Measurements from ENCODE around the gene CHD3.
"Not testable (repeated sequence)": the region's sequence is repeated elsewhere in the genome, so short reads cannot be mapped to it uniquely, and the experiment has no call there.

The CHD3 gene

DNA sequence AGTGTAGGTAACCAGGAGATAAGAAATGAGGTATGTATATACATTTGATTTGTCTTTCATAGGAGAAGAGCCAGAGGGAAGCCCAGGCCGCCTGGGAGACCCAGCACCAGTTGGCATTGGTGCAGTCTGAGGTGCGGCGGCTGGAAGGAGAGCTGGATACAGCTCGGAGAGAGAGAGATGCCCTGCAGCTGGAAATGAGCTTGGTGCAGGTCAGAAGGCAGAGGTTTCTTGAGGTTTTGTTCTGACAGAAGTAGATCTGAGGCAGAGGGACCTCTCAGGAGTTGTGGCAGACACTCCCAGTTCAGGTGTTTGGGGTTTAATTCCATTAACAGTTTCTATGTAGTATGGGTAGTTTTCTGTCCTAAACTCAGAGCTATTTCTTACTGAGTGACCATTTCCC lies 51.4 kb downstream of the CHD3 start:
- DNase-seq: no peak

GRCh38 chr17:7940743-7941142 lies 52.2 kb downstream of the CHD3 start:
- DNase-seq: no peak

DNA sequence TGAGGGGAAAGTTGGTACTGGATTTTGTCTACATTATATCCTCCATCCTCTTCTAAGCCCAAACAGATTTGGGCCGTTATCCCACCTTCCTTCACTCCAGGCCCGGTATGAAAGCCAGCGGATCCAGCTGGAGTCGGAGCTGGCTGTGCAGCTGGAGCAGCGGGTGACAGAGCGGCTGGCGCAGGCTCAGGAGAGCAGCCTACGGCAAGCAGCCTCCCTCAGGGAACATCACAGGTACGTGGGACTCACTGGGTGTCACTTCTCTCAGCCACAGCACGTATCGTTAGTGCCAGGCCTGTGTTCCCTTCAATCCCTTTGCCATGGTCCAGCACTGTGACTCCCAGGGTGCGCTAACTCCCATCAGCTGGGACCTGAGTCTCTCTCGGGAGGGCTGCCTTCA lies 54.7 kb downstream of the CHD3 start:
- no peak for DNase-seq

DNA sequence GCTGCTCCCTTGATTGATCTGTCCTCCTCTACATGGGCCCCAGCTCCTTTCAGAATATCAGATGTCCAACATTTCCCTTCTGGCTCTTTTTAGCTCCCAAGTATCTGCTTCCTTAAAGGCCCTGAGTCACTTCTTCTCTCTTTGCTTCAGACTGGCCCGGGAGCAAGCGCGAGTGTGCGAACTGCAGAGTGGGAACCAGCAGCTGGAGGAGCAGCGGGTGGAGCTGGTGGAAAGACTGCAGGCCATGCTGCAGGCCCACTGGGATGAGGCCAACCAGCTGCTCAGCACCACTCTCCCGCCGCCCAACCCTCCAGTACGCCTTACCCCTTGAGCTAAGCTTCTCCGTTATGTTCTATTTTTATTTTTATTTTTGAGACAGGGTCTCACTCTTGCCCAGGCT lies 55.7 kb downstream of the CHD3 start:
- DNase-seq: no peak

DNA sequence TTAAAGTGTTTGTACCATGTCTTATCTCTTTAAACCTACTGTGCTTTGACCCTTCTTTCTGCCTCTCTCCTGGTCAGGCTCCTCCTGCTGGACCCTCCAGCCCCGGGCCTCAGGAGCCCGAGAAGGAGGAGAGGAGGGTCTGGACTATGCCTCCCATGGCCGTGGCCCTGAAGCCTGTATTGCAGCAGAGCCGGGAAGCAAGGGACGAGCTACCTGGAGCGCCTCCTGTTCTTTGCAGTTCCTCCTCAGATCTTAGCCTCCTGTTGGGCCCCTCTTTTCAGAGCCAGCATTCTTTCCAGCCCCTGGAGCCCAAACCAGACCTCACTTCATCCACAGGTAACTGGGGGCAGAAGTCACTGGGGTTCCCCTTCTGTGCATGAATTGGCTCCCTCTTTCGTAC lies 57.1 kb downstream of the CHD3 start:
- no peak for DNase-seq

- no peak for DNase-seq
These were observed 57.9 kb downstream of the CHD3 start for GRCh38 chr17:7946441-7946840.

- no peak for DNase-seq
These were observed 59.1 kb downstream of the CHD3 start for GRCh38 chr17:7947651-7948050.

DNA sequence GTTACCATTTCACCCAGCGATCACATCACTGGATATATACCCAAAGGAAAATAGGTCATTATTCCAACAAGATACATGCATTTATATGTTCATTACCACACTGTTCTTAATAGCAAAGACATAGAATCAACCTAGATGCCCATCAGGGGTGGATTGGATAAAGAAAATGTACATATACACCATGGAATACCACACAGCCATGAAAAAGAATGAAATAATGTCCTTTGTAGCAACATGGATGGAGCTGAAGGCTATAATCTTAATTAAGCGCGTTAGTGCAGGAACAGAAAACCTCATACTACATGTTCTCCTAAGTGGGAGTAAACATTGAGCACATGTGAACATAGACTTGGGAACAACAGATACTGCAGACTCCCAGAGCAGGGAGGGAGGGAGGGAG lies 62.0 kb downstream of the CHD3 start:
- no peak for DNase-seq

DNA sequence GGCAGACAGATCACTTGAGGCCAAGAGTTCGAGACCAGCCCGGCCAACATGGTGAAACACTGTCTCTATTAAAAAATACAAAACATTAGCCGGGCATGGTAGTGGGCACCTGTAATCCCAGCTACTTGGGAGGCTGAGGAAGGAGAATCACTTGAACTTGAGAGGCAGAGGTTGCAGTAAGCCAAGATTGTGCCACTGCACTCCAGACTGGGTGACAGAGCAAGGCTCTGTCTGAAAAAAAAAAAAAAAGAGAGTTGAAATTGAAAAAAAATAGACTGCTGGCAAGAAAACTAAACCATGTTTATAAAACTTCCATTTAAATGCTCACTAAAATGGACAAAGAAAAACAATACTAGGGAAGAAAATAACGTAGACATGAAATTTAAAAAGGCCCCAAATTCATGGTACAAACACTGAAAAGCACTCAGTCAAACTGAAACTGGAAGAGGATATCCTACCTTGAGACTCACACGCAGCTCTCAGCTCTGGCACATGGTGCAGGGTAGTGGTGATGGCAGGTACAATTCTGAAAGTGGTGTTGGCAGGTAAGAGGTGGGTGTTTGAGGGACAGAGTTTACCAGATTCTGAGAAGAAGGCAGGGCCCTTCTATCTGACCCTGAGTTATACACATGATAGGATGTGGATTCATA lies 62.7 kb downstream of the CHD3 start:
- no peak for DNase-seq

GRCh38 chr17:7953266-7953665 lies 64.7 kb downstream of the CHD3 start:
- DNase-seq: not testable (repeated sequence)

DNA sequence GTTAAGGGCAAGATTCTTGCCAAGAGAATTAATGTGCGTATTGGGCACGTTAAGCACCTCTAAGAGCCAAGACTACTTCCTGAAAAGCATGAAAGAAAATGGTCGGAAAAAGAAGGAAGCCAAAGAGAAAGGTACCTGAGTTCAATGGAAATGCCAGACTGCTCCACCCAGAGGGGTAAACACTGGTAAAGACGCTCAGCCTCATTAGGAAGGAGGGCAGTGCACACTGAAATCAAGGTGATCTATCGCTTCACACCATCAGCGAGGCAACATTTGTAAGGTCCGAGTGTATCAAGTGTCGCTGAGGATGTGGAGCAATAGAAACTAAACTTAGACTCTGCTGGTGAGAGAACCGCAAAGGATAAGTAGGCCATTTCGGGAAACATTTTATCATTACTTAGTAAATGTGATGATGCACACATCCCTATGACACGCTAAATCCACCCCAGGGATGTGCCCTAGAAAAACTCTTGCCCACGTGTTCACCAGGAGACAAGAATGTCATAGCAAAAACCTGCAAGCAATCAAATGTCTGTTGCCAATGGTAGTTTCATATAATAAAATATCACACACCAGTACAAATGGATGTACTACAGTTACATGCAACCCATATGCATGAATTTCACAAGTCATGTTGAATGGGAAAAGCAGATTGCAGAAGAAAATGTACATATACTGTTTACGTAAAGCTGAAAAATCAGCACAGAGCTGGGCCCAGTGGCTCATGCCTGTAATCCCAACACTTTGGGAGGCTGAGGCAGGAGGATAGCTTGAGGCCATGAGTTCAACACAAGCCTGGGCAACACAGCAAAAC lies 67.0 kb downstream of the CHD3 start:
- no peak for DNase-seq

- DNase-seq: no peak
These were observed 67.8 kb downstream of the CHD3 start for GRCh38 chr17:7956228-7956965.

DNA sequence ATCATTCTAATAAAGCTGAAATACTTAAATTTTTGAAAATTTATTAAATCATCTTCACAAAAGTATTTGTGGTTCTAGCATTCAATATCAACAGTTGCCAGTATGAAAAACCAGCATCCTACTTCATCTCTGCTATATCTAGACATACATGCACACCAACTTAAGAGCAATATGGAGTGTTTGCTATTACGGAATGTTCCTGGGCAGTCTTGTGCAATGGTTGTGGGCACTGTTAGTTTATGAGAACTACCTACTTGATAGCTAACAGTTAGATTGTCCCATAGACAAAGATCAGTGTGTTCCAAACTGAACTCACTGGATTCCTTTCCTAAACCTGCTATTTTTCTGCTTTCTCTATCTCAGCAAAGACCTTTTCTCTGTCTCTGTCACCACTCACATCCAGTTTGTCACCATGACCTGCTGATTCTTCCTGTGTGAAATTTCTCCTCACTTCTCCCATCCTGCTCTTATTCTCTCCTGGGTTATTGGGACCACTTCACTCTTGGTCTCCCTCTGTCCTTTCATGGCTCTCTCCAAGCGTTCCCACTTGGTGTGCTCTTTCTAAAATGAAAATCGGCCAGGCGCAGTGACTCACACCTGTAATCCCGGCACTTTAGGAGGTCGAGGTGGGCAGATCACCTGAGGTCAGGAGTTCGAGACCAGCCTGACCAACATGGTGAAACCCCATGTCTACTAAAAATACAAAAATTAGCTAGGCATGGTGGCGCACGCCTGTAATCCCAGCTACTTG lies 71.1 kb downstream of the CHD3 start:
- DNase-seq: no peak

GRCh38 chr17:7961421-7961820 lies 72.8 kb downstream of the CHD3 start:
- DNase-seq: no peak
